B cell (primary cell): ENCODE data around the gene AHRR.

Experiments
- EZH2 ChIP-seq: IDR thresholded peaks from 2 replicates; pipeline ENCODE4 v1.6.1; 2012; ENCODE audit warnings: borderline replicate concordance, low read depth, mild to moderate bottlenecking, moderate library complexity, low read length; ENCODE audit not compliant: insufficient read depth, poor library complexity, severe bottlenecking
- TF ChIP-seq, protein P1 (sequence below): fragments of 200-600 bp; IDR thresholded peaks from one replicate; pipeline ENCODE4 v1.8.0; 2022; ENCODE audit warnings: antibody characterized with exemption, mild to moderate bottlenecking

DNA sequence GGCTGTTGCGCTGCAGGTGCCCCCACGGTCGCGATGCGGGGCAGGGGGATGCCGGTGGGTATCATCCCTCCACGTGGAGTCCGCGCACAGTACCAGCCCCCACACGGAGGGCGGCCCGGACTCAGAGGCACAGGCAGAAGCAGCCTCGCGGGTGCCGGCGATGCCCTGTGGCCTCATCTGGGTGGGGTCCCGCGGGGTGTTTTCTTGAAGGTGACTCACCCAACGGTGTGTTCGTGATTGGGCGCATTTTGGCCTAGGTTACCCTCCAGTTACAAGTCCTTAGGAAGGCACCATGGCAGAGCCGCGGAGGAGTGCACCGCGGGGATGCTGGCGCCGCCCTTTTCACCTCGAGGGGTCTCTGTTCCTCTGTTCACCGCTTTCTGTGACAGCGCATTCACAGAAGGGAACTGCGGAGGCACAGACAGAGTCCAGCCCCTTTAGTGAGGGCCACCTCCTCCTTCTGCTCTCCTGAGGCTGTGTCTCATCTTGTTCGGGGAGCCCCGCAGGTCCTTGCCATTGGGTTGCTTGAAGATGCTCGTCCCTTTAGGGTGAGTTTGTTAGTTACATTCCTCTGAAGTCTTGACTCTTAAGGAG is 99.9 kb downstream of the AHRR start:
- TF ChIP-seq, protein P1, sequence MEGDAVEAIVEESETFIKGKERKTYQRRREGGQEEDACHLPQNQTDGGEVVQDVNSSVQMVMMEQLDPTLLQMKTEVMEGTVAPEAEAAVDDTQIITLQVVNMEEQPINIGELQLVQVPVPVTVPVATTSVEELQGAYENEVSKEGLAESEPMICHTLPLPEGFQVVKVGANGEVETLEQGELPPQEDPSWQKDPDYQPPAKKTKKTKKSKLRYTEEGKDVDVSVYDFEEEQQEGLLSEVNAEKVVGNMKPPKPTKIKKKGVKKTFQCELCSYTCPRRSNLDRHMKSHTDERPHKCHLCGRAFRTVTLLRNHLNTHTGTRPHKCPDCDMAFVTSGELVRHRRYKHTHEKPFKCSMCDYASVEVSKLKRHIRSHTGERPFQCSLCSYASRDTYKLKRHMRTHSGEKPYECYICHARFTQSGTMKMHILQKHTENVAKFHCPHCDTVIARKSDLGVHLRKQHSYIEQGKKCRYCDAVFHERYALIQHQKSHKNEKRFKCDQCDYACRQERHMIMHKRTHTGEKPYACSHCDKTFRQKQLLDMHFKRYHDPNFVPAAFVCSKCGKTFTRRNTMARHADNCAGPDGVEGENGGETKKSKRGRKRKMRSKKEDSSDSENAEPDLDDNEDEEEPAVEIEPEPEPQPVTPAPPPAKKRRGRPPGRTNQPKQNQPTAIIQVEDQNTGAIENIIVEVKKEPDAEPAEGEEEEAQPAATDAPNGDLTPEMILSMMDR = no peak
- no peak for TF ChIP-seq EZH2
